Ishikawa (cell line): ENCODE measurements around the gene SLC25A45.

Experiments used
- CEBPB ChIP-seq: IDR thresholded peaks from 2 replicates; pipeline ENCODE4 v1.6.1; 2012
- CREB1 ChIP-seq: IDR thresholded peaks from 2 replicates; pipeline ENCODE4 v1.6.1; 2012; ENCODE audit warnings: low read depth
- EGR1 ChIP-seq: IDR thresholded peaks from 2 replicates; pipeline ENCODE4 v1.6.1; 2012
- EP300 ChIP-seq: IDR thresholded peaks from 2 replicates; pipeline ENCODE4 v1.6.1; 2012; ENCODE audit warnings: borderline replicate concordance
- FOXM1 ChIP-seq: IDR thresholded peaks from 2 replicates; pipeline ENCODE4 v1.6.1; 2012; ENCODE audit warnings: low read depth, borderline replicate concordance
- RAD21 ChIP-seq: IDR thresholded peaks from 2 replicates; pipeline ENCODE4 v1.6.1; 2012; ENCODE audit warnings: low read depth
- REST ChIP-seq: IDR thresholded peaks from 2 replicates; pipeline ENCODE4 v1.6.1; 2012; ENCODE audit warnings: low read depth, mild to moderate bottlenecking
- TAF1 ChIP-seq: IDR thresholded peaks from 2 replicates; pipeline ENCODE4 v1.6.1; 2012; ENCODE audit warnings: low read depth, mild to moderate bottlenecking
- ZBTB7A ChIP-seq: IDR thresholded peaks from 2 replicates; pipeline ENCODE4 v1.6.1; 2012; ENCODE audit warnings: low read depth

DNA sequence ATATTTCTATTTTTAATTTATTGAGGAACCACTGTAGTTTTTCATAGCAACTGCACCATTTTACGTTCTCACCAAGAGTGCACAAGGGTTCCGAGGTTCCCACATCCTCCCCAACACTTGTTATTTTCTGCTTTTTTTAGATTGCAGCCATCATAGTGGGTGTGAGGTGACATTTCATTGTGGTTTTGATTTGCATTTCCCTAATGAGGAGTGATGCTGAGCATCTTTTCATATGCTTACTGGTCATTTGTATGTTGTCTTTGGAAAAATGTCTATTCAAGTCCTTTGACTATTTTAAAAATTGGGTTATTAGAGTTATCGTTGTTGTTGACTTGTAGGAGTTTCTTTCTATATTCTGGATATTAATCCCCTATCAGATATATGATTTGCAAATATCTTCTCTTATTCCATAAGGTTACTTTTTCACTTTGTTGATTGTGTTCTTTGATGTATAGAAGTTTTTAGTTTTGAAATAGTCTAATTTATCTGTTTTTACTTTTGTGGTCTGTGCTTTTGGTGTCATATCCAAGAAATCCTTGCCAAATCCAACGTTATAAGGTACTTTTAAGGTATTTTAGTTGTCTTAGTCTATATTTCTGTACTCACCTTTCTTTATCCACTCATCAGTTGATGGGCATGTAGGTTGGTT, 49.1 kb upstream of the SLC25A45 start:
- TF ChIP-seq EGR1 = no peak
- TF ChIP-seq CEBPB = no peak
- no peak for TF ChIP-seq RAD21
- TF ChIP-seq TAF1 = no peak
- TF ChIP-seq EP300 = no peak
- no peak for TF ChIP-seq ZBTB7A
- TF ChIP-seq REST = no peak
- TF ChIP-seq CREB1 = no peak
- no peak for TF ChIP-seq FOXM1
